ENCODE results near the gene ATL2. TPM values are rescaled to one million over a fixed set of nuclear protein-coding genes. Genes with fewer than 3 reads are reported as not detected.

The ATL2 gene
- total RNA-seq, 4 donors from 2014 or later, result 60.1 to 130 (median 108) TPM

GRCh38 chr2:38254796-38255195 is 122.3 kb downstream of the ATL2 start:
- intact Hi-C loops (cut with DNase I; ENCODE audit: low total_unique reads) (no loop called here), in situ Hi-C loops (cut with MboI; ENCODE audit: low sequenced_read_pairs in 4 of 4) (loop anchor here in 1 of 4 donors (25.0 kb wide), 1 partner anchor 867 kb away; no protein-coding TSS in a partner anchor)
- TF ChIP-seq POLR2A (IDR thresholded peaks at IDR 0.05), result no peak
- no peak for TF ChIP-seq CTCF (IDR thresholded peaks at IDR 0.05 in 4 of 5, conservative IDR thresholded peaks at IDR 0.05 in 1 of 5)
- DNase-seq (no peak), ATAC-seq (no peak)
- no peaks in the 10 kb centered on the region for H3K9me3 ChIP-seq
- H3K4me3 ChIP-seq, result no peak overlapping the region
- H3K27ac ChIP-seq, result no peak overlapping the region
- H3K4me1 ChIP-seq, result no peaks in the 10 kb centered on the region
- no peaks in the 10 kb centered on the region for H3K36me3 ChIP-seq
- H3K27me3 ChIP-seq, result no peaks in the 10 kb centered on the region

DNA sequence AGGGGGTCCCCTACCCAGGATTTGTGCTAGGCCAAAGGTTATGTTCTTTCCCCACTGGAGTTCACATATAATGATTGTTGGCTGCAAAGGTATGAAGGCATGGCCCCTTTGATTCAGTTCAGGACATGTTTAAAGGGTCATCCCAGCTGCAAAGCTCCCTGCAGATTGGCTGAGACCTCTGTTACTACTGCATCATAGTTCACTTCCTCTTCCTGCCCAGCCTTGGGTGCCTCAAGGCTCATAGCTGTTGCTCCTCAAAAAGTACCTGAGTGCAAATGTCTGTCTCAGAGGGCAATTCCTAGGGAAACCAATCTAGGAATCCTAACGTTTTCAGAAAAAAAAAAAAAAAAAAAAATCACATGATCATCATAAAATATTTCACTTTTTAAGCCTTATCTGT is 125.1 kb downstream of the ATL2 start:
- in situ Hi-C loops (cut with MboI; ENCODE audit: low sequenced_read_pairs in 4 of 4), result loop anchor here in 1 of 4 donors (25.0 kb wide), 1 partner anchor 865 kb away; no protein-coding TSS in a partner anchor
- Histone ChIP-seq H3K4me3 (no peak overlapping the region), H3K27me3 (no peaks in the 10 kb centered on the region), H3K9me3 (no peaks in the 10 kb centered on the region), H3K4me1 (no peaks in the 10 kb centered on the region), H3K36me3 (no peaks in the 10 kb centered on the region), H3K27ac (no peak overlapping the region)
- DNase-seq, result no peak
- intact Hi-C loops (cut with DNase I; ENCODE audit: low total_unique reads), result no loop called here
- no peak for ATAC-seq
- no peak for TF ChIP-seq CTCF (IDR thresholded peaks at IDR 0.05 in 4 of 5, conservative IDR thresholded peaks at IDR 0.05 in 1 of 5)
- no peak for TF ChIP-seq POLR2A (IDR thresholded peaks at IDR 0.05)

- no peak for TF ChIP-seq POLR2A (IDR thresholded peaks at IDR 0.05)
- TF ChIP-seq CTCF (IDR thresholded peaks at IDR 0.05 in 4 of 5, conservative IDR thresholded peaks at IDR 0.05 in 1 of 5), result no peak
- H3K36me3 ChIP-seq, result no peaks in the 10 kb centered on the region
- intact Hi-C loops (cut with DNase I; ENCODE audit: low total_unique reads) (no loop called here), in situ Hi-C loops (cut with MboI; ENCODE audit: low sequenced_read_pairs in 4 of 4) (no loop called here)
- no peak overlapping the region for H3K27ac ChIP-seq
- DNase-seq (no peak), ATAC-seq (no peak)
- H3K4me1 ChIP-seq, result peaks cover 6 to 7% of the 10 kb centered on the region in 2 donors
- H3K4me3 ChIP-seq, result no peak overlapping the region
- no peaks in the 10 kb centered on the region for H3K27me3 ChIP-seq
- H3K9me3 ChIP-seq, result no peaks in the 10 kb centered on the region
Measured at GRCh38 chr2:38248707-38249106, 128.4 kb downstream of the ATL2 start.

- H3K9me3 ChIP-seq, result no peaks in the 10 kb centered on the region
- no peak overlapping the region for H3K27ac ChIP-seq
- H3K4me3 ChIP-seq, result no peak overlapping the region
- H3K4me1 ChIP-seq, result peaks cover 6 to 7% of the 10 kb centered on the region in 2 donors
- no peaks in the 10 kb centered on the region for H3K27me3 ChIP-seq
- no peak for DNase-seq
- TF ChIP-seq CTCF (IDR thresholded peaks at IDR 0.05 in 4 of 5, conservative IDR thresholded peaks at IDR 0.05 in 1 of 5) (no peak), POLR2A (IDR thresholded peaks at IDR 0.05) (no peak)
- no peaks in the 10 kb centered on the region for H3K36me3 ChIP-seq
- no peak for ATAC-seq
- in situ Hi-C loops (cut with MboI; ENCODE audit: low sequenced_read_pairs in 4 of 4), result no loop called here
- intact Hi-C loops (cut with DNase I; ENCODE audit: low total_unique reads), result no loop called here
Measured at GRCh38 chr2:38248255-38248654, 128.8 kb downstream of the ATL2 start.

GRCh38 chr2:38246105-38246504 is 131.0 kb downstream of the ATL2 start:
- in situ Hi-C loops (cut with MboI; ENCODE audit: low sequenced_read_pairs in 4 of 4), result no loop called here
- peaks cover 6 to 7% of the 10 kb centered on the region in 2 donors for H3K4me1 ChIP-seq
- ATAC-seq, result no peak

More at GRCh38 chr2:38246105-38246504, 131.0 kb downstream of the ATL2 start:
- TF ChIP-seq POLR2A (IDR thresholded peaks at IDR 0.05), result no peak
- no peak for TF ChIP-seq CTCF (IDR thresholded peaks at IDR 0.05 in 4 of 5, conservative IDR thresholded peaks at IDR 0.05 in 1 of 5)
- H3K27me3 ChIP-seq, result no peaks in the 10 kb centered on the region
- H3K9me3 ChIP-seq, result no peaks in the 10 kb centered on the region
- intact Hi-C loops (cut with DNase I; ENCODE audit: low total_unique reads), result no loop called here
- no peak for DNase-seq
- no peaks in the 10 kb centered on the region for H3K36me3 ChIP-seq
- no peak overlapping the region for H3K4me3 ChIP-seq
- no peak overlapping the region for H3K27ac ChIP-seq

All from gastrocnemius medialis (tissue), 4 donors.